Endometrial microvascular endothelial cells (primary cell): ENCODE results near the gene FGD5. TPM values are rescaled to one million over a fixed set of nuclear protein-coding genes. Genes with fewer than 3 reads are reported as not detected.

Source experiments
- in situ Hi-C: cut with HindIII; loops from 2 replicates; pipeline ENCODE4 v1.10.0; 2017; ENCODE audit warnings: low sequenced_read_pairs, low pct_unique_long_range_greater_than_20kb; ENCODE audit errors: inconsistent ontology term
- total RNA-seq: library from RNA; depleted of rRNA; stranded (reverse); fragments of >200 nt; gene quantifications from one replicate; pipeline ENCODE4 v1.2.3, GENCODE V29; 2015; ENCODE audit errors: inconsistent ontology term

The FGD5 gene
- total RNA-seq, 1 donor from 2014 or later = 57.0 TPM

- in situ Hi-C loops = no loop called here
Observed at GRCh38 chr3:14843321-14843720, 24.6 kb downstream of the FGD5 start.

- in situ Hi-C loops = no loop called here
Observed at GRCh38 chr3:14844386-14845170, 25.8 kb downstream of the FGD5 start.

DNA sequence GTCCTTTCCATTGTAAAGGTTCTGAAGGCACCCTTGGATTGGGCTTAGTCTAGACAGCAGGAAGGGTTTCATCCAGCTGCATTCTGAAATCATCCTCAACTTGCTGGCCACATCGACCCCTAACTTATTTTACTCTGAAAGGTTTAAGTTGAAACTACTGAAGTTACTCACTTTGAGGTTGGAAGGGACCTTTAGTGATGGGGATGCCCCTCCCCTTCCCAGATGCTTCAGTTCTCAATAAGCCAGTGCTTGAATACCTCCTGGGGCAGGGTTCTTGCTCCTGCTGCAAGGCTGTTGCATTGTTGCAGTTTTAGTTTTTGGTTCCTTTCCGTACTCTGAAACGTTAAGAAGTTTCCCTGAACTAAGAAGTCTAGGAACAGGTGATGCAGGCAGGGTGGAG is 26.4 kb downstream of the FGD5 start:
- in situ Hi-C loops = no loop called here

DNA sequence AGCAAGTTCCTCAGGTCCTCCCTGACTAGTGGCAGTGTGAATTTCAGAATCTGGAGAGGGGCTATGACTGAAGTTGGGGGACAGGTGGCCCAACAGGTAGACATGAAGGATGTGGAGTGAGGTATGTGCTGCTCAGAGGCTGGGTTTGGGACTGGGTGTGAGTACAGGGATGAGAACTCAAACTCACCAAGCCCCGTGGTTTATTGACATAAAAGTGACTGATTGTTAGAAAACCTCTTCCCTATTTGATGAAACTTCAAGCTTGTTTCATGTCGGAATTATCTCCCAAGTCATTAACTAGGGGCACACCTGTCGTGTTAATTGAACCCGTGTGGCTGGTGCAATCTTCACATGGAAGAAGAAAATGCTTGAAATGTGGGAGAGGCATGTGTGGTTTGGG is 27.1 kb downstream of the FGD5 start:
- in situ Hi-C loops = no loop called here

DNA sequence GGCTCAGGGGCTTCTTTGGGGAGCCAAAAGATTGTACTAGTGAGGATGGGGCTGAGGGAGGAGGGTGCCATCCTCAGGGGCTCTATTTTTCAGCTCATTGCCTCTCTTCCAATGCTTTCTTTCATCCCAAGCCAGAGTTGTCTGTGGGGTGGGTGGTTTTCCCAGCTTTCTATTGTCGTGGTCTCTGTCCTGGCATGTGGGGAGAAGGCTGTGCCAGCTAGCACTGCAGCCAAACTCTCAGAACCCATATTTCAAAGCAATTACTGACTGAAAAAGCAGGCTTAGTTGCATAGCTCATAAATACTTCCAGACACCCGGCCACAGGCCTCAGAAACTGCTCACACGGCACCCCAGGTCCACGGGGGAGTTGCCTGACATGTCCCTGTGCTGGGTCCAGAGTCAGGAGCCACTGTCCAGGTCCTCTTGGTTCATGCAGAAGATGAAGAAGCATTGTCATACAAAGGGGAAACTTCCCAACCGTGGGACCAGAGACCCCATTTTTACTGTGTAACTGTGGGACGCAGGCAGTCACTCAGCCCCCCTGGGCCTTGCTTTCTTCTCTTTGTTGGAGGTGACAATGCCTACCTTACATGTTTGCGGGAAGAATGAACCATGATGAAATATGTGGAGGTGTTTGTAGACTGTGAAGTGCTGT is 27.6 kb downstream of the FGD5 start:
- in situ Hi-C loops = no loop called here

DNA sequence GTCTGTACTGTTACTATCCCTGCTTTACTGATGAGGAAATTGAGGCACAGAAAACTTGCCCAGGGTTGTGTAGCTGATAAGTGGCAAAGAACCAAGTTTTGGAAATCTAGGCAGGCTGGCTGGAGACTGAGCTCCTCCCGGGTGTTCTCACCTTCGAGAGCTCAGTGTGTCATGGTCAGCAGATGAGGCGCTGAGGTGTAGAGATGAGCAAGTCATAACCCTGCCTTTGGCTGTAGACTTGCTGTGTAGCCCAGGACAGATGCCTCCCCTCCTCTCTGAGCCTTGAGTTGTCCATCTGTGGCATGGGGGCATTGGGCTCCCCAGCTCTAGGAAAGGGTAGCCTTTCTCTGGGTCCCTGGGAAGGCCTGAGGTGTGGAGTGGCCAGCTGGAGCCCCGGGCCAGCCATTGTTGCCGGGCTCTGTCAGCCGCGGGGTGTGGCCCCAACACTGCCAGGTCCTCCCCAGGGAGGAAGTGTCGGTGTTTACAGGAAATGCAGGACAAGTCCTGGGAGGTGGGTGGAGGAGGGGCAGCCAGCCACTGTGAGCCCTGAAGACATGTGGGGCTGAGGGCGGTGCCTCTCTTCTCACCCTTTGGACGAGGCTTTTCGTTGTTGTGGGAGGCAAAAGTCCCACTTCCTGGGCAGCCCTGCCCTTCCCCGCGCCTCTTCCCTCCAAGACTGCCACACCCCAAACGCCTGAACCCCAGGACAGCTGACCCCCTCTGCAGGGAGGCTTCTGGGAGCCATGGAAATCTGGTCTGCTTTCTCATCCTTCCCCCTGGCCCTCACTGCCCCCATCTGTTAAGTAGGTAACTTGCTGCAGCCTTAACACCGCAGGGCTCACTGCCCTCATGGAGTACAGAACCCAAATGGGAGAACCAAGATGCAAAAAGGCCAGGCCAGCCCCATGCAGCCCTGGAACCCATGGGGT is 29.1 kb downstream of the FGD5 start:
- in situ Hi-C loops = no loop called here

GRCh38 chr3:14848906-14849305 is 30.1 kb downstream of the FGD5 start:
- in situ Hi-C loops = no loop called here

DNA sequence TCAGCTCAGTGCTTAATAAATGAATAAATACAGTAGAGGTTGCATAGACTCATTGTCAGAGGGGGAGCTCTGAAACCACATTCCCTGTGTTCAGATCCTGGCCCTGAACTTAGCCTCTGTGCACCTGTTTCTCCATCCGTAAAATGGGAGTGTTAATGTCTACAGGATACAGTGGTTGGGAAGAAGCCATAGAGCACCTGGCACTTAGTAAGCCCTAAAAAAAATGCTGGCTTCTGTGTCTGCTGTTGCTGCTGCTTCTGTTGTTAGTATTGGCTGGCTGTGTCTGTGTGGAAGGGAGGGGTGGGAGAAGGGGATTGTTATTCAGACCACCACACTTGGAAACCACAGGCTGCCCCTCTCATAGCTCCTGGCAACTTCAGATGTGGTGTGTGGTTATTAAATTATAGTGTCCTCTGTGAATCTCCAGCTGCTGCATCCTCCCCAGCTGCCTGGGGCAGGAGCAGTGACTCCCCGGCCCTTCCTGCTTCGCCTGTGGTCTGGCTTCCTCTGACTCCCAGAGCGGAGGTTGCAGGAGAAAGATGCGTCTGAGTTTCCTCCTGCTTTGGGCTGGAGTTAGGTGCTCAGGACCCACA is 31.0 kb downstream of the FGD5 start:
- in situ Hi-C loops = no loop called here

DNA sequence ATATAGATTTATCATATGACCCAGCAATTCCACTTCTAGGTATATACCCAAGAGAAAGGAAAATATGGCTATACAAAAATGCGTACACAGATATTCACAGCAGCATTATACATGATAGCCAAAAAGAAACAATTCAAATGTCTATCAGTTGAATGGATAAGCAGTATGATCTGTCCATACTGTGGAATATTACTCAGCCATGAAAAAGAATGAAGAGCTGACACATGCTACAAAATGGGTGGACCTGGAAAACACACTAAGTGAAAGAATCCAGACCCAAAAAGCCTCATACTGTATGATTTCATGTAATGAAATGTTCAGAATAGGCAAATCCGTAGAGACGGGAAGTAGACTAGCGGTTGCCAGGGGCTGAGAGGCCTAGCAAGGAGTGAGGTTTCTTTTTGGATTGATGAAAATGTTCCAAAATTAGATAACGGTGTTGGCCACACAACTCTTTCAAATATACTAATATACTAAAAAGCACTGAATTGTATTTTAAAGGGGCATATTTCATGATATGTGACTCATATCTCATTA is 33.4 kb downstream of the FGD5 start:
- in situ Hi-C loops = no loop called here

GRCh38 chr3:14852717-14853116 is 34.0 kb downstream of the FGD5 start:
- in situ Hi-C loops = no loop called here

DNA sequence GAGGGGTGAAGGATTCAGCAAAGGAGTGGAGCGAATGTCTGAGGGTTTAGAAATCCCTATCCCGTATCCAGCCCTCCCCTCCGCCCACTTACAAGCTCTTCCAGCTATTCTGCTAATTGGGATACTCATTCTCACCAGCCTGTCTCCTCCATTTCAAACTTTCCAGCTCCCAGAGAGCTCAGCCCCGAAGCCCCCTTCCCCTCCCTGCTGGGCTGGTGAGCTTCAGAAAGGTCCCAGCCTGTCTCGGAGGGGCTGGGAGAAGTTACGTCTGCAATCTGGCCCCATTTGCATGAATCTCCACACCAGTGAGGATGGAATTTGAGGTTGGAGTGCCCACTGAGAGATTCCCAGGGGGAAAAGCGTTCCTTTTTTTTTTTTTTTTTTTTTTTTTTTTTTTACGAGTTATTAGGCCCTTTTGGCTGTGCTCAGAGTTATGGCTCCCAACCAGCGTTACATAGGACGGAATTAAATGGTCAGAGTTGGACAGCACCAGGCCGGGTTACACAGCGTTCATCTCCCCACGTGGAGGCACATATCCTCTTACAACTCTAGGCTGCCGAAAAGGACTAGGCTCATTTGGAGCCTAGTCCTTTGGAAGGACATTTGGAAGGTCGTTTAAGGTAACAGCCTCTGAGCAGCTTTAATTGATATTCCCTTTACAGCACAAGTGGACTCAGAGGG is 34.6 kb downstream of the FGD5 start:
- in situ Hi-C loops = no loop called here

DNA sequence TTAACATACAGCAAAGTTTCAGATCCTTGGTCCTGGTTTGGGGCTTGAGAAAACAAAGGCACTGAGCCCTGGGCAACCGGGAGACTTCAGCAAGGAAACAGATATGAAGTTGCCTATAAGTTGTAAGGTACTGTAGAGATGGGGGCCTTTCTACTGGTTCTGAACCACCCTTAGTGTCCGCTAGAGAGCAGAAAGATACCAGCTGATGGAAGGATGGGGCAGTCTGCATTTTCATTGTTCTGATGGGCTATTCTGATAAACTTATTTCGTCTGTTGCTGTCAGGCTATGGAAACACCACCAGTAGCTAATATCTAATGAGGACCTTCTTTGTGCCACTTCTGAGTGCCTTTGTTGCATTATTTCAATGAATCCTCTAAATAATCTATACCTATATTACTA is 38.7 kb downstream of the FGD5 start:
- in situ Hi-C loops = no loop called here

- in situ Hi-C loops = no loop called here
Observed at GRCh38 chr3:14858105-14858504, 39.3 kb downstream of the FGD5 start.

DNA sequence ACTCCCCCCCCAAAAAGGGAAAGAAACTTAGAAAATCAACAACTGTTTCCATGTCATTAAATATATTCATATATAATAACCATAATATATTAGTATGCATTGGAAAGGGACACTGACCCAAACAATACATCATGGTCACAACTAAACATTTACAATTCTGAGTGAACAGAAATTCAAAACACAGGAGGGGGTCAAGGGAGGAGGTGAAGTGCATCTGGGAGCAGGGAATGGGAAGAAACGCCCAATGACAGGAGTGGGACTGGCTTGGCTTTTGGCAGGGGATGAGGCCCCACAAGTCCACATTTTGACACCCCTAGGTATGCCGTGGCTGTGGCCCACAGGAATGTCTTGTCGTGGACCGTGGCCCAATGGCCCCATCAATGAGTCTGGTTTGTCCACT is 41.1 kb downstream of the FGD5 start:
- in situ Hi-C loops = no loop called here

DNA sequence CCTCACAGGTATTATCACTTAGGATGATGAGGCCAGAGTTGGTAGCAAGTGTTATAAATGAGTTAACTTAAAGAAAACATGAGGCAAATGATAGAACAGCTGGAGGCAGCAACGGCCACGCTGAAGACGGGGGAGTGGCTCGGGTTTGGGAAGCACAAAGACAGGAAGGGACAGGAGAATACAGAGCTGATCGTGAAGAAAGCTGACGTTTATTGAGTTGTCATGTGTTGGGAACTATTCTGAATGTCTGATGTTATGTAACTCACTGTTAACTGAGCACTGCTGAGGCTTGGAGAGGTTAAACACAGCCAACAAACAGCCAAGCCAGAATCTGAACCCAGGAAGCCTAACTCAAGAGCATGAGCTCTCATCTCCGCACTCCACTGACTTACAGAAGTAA is 42.3 kb downstream of the FGD5 start:
- in situ Hi-C loops = no loop called here

DNA sequence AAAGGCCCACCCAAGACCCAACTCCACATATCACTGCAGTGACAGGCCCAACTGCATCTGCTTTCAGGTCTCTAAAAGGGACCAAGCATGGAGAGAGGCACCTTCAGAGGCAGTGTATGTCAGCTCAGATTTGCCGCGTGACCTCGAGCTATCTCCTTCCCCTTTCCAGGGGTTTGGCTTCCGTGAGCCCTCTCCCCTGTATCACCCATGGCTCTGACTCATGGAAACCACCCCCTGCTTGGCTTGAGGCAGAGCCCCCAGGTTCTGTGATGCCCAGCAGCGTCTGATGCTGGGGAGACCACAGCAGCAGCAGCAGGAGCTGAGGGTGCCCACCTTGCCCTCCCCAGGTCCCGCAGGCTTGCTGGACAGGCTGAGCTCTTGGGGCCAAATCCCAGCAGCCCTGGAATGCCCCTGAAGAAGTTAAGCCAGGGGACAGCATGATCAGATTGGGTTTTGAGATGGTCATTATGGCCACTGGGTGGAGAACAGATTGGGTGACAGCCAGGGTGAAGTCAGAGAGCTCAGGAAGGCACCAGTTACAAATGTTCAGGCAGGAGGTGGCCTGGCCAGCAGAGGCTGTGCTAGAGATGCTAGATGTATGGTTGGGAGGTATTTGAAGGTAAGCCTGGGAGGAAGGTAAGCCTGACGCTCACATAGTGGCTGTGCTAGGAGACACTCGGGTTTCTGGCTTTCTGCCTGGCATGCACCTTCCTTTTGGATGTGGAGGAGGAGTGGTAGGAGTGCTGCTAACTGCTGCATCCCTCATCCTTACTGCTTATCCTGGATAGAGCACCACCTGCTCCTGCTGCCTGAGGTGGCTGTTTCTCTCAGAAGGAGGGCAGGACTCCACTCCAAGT is 42.9 kb downstream of the FGD5 start:
- in situ Hi-C loops = no loop called here

GRCh38 chr3:14862303-14862660 is 43.5 kb downstream of the FGD5 start:
- in situ Hi-C loops = no loop called here
